Vagina (tissue), 2 donors: ENCODE measurements around the gene SMC6.

Source experiments
- CTCF ChIP-seq, 3 experiments: fragments of 450-650 bp in 2 of 3; fragments of 200-600 bp in 1 of 3; sonication (generic) in 1 of 3; IDR thresholded peaks; one replicate each; pipeline ENCODE4 v1.5.1; 2017 to 2019; ENCODE audit warnings: antibody characterized with exemption in 3 of 3, mild to moderate bottlenecking in 2 of 3, moderate library complexity in 2 of 3
- POLR2A ChIP-seq, 2 donors: fragments of 450-650 bp; IDR thresholded peaks; one replicate each; pipeline ENCODE4 v1.6.1; 2017; ENCODE audit warnings: antibody characterized with exemption in 2 of 2, mild to moderate bottlenecking in 2 of 2, moderate library complexity in 2 of 2
- POLR2AphosphoS5 ChIP-seq, 2 donors: sonication (generic); formaldehyde crosslinking; IDR thresholded peaks; one replicate each; pipeline ENCODE4 v1.9.0; 2017; ENCODE audit warnings: antibody characterized with exemption in 2 of 2, mild to moderate bottlenecking in 2 of 2, low read depth in 1 of 2; ENCODE audit not compliant: insufficient read depth in 1 of 2

DNA sequence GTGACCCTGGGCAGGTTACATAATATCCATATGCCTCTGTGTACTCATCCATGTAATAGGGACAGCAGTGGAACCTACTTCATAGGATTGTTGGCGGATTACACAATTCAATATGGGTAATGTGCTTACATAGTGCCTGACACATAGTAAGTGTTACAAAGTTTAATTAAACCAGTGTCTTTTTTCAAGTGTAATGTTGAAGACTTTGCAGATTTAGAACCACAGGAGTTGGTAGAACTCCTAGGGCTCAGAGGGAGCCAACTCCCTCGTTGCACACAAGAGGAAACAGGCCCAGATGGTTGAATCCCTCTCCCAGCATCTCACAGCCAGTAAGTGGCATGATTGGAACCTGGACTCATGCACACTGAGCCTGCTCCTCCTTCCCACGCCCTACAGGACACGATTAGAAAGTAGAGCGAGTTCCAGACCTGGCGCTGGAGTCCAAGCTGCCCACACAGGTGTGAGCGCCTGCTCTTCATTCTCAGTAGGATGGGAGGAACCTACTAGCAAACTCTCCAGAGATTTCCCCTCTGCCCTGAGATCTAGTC, 115.3 kb downstream of the SMC6 start:
- TF ChIP-seq CTCF (IDR thresholded peaks at IDR 0.05) (no peak), POLR2A (IDR thresholded peaks at IDR 0.05) (no peak), POLR2AphosphoS5 (IDR thresholded peaks at IDR 0.05; ENCODE audit: insufficient read depth in 1 of 2, low read depth in 1 of 2) (no peak)
